GM19025 (cell line): ENCODE results near the gene TRMT44.

ENCODE experiments used
- ATAC-seq: cut with Tn5 transposase; IDR thresholded peaks from one replicate; pipeline ENCODE4 v1.9.1; 2021; ENCODE audit warnings: mild to moderate bottlenecking, low read depth, moderate library complexity; ENCODE audit not compliant: unreplicated experiment

Gene TRMT44

DNA sequence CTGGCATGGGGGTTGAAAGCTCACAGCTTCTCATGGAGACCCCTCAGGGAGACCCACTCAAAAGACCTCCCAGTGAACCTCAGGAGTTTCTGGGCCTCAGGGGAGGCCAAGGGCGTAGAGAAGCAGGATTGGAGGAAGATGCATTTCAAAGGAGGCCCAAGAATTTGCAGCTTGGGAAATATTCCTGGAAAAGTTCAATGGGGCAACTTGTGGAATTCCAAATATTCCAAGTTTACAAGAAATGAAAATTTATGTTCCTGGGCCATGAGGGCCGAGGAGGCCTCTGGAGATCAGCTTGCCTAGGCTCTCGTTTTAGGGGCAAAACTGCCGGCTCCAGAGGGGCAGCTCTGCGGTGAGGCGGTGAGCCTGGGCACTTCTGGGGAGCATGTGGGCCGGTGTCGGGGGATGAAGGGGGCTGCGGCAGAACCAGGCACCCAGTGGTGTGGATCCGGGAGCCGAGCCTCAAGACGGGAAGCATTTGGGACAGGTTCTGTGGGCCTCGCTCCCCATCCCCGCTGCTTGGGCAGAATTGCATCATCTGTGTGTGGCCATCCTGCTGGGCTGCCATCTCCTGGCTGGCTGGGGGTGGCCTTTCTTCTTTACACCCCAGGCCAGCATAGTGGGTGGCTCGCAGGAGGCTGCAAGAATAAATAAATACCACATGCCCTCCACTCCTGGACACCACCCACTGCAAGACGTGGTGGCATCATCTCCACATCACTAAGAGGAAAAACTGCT is 85.0 kb downstream of the TRMT44 start:
- no peak for ATAC-seq
